Endothelial cell of umbilical vein (primary cell): ENCODE results near the gene FBXO11.

ENCODE experiments used
- EZH2 ChIP-seq: IDR thresholded peaks from 2 replicates; pipeline ENCODE4 v1.6.1; 2012; ENCODE audit warnings: borderline replicate concordance, low read depth, mild to moderate bottlenecking, moderate library complexity, low read length, inconsistent platforms; ENCODE audit not compliant: severe bottlenecking
- FOS ChIP-seq: IDR thresholded peaks from 2 replicates; pipeline ENCODE4 v1.6.1; 2011; ENCODE audit warnings: mild to moderate bottlenecking, low read length, moderate library complexity, borderline replicate concordance; ENCODE audit not compliant: insufficient read depth
- JUN ChIP-seq: IDR thresholded peaks from 2 replicates; pipeline ENCODE4 v1.6.1; 2011; ENCODE audit warnings: borderline replicate concordance, low read depth; ENCODE audit not compliant: insufficient read length, insufficient read depth
- MYC ChIP-seq: IDR thresholded peaks from one replicate; pipeline ENCODE4 v1.6.1; 2011; ENCODE audit warnings: mild to moderate bottlenecking, low read depth, low read length
- POLR2A ChIP-seq: IDR thresholded peaks from 2 replicates; pipeline ENCODE4 v1.6.1; 2012; ENCODE audit warnings: low read depth, mild to moderate bottlenecking, control low read depth, low read length
- TF ChIP-seq, protein P1 (sequence below), 2 donors: IDR thresholded peaks; 1 replicate in 1 of 2; 2 replicates in 1 of 2; pipeline ENCODE4 v1.5.1; 2011; ENCODE audit warnings: low read length in 2 of 2, mild to moderate bottlenecking in 2 of 2, moderate library complexity in 2 of 2, control low read depth in 1 of 2, inconsistent platforms in 1 of 2, low read depth in 1 of 2; ENCODE audit not compliant: insufficient read depth in 1 of 2; ENCODE audit errors: extremely low read depth in 1 of 2

DNA sequence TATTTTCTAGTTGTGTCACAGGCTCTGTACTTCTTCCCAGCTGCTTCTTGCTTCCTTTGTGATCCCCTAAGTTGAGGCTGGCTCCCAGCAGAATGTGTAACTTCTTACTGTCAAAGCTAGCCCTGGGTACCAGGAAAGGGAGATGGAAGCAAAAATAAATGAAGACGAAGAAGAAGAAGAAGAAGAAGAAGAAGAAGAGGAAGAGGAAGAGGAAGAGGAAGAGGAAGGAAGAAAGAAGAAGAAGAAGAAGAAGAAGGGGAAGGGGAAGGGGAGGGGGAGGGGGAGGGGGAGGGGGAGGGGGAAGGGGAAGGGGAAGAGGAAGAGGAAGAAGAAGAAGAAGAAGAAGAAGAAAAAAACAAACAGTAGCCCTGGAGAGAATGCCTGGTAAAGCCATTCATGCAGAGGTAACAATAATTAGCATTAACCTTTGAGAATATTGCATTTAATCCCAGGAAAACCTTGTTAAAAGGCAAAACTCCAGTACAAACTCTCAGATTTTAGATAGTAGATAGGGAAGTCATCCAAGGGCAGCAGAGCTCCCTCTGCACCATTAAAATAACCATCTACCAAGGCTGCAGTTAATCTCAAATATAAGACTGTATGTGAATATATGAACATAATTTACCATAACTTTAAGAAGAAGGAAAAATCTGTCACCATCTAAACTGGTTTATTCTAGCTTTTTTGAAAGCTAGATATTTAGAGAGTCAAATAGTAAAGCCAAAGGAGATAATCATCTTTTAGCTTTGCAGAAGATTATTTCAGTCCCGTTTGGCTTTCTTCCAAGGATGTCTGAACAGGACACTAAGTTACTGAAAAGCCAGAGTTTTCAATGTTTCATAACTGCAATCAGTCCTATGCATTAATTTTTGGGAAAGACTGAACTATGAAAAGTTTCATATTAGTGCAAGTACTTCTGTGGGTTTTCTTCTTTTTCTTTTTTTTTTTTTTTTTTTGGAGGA is 44.3 kb upstream of the FBXO11 start:
- TF ChIP-seq, protein P1, sequence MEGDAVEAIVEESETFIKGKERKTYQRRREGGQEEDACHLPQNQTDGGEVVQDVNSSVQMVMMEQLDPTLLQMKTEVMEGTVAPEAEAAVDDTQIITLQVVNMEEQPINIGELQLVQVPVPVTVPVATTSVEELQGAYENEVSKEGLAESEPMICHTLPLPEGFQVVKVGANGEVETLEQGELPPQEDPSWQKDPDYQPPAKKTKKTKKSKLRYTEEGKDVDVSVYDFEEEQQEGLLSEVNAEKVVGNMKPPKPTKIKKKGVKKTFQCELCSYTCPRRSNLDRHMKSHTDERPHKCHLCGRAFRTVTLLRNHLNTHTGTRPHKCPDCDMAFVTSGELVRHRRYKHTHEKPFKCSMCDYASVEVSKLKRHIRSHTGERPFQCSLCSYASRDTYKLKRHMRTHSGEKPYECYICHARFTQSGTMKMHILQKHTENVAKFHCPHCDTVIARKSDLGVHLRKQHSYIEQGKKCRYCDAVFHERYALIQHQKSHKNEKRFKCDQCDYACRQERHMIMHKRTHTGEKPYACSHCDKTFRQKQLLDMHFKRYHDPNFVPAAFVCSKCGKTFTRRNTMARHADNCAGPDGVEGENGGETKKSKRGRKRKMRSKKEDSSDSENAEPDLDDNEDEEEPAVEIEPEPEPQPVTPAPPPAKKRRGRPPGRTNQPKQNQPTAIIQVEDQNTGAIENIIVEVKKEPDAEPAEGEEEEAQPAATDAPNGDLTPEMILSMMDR (IDR thresholded peaks at IDR 0.05; ENCODE audit: extremely low read depth in 1 of 2, insufficient read depth in 1 of 2, low read depth in 1 of 2, low read length in 2 of 2), result no peak
- no peak for TF ChIP-seq POLR2A
- no peak for TF ChIP-seq JUN
- no peak for TF ChIP-seq EZH2
- TF ChIP-seq FOS, result no peak
- TF ChIP-seq MYC, result no peak
